ENCODE results near the gene IRS1.
"Not testable (repeated sequence)": the region's sequence is repeated elsewhere in the genome, so short reads cannot be mapped to it uniquely, and the experiment has no call there.

The IRS1 gene, protein sequence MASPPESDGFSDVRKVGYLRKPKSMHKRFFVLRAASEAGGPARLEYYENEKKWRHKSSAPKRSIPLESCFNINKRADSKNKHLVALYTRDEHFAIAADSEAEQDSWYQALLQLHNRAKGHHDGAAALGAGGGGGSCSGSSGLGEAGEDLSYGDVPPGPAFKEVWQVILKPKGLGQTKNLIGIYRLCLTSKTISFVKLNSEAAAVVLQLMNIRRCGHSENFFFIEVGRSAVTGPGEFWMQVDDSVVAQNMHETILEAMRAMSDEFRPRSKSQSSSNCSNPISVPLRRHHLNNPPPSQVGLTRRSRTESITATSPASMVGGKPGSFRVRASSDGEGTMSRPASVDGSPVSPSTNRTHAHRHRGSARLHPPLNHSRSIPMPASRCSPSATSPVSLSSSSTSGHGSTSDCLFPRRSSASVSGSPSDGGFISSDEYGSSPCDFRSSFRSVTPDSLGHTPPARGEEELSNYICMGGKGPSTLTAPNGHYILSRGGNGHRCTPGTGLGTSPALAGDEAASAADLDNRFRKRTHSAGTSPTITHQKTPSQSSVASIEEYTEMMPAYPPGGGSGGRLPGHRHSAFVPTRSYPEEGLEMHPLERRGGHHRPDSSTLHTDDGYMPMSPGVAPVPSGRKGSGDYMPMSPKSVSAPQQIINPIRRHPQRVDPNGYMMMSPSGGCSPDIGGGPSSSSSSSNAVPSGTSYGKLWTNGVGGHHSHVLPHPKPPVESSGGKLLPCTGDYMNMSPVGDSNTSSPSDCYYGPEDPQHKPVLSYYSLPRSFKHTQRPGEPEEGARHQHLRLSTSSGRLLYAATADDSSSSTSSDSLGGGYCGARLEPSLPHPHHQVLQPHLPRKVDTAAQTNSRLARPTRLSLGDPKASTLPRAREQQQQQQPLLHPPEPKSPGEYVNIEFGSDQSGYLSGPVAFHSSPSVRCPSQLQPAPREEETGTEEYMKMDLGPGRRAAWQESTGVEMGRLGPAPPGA (N-terminal part only)

DNA sequence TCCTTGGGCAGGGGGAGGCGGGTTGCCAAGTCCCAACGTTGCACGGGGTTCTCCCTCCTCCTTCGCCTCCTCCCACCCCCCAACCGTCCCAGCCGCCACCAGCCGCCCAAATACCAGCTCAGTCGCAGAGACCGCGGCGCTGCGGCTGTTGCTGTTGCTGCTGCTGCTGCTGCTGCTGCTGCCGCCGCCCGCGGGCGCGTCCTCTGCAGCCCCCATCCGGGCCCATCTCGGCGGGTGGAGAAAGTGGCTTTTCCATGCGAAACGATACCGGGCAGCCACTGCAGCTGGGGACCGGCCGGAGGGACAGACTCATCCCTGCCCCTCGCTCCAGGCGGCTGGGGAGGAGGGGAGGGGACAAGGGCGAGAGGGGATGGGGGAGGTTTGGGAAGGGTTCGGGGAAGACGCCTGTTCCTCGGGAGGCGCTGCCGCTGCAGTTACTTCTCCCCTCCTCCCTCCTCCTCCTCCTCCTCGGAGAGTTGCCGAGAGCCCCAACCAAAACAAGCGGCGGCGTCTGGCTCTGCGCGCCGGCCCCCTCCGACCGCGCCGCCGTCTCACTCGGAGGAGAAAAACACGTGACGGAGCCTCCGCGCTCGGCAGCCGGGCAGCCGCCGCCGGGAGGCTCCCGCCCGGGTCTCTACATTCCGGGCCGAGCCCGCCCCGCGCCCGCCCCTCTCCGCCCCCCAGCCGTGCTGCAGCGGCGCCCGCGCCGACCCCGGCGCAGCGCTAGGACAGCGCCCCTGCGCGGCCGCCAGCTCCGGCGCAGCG, at the start of gene IRS1:
Gene IRS1, minus strand, starts transcription at position 610 of the 765 bp plus-strand sequence. CDS start 1,082 bp downstream, outside the sequence.
- no peak for DNase-seq (ENCODE audit: low read depth)

DNA sequence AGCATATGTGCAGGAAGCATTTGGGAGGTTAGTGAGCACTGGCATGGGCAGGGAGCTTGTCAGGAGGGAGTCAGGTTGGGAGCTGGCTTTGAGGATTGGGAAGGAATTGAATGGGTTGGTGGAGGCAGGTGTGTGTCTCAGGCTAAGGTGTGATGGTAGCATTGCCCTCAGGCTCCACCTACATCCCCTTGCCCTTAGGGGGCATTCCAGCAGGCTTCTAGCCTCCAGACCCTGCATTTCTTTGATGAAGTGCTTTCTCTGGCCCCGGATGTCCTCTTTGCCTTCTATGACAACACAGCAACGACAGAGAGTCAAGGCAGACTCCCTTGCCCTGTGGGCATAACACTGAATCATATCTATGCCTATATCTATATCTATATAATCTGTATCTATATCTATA, 49.7 kb upstream of the IRS1 start:
- TF ChIP-seq CTCF (IDR thresholded peaks at IDR 0.05; ENCODE audit: low read depth, low read length, missing control alignments), result no peak
- no peak for DNase-seq (ENCODE audit: low read depth)
- H3K4me3 ChIP-seq (ENCODE audit: low read depth, low read length), result no peak overlapping the region

More for the DNA sequence above, at the start of gene IRS1:
- peak within 1 kb of the TSS; percentile 80 for H3K4me3 ChIP-seq (ENCODE audit: low read depth, low read length)
- TF ChIP-seq CTCF (IDR thresholded peaks at IDR 0.05; ENCODE audit: low read depth, low read length, missing control alignments), result peak; percentile 44

- no peak overlapping the region for H3K4me3 ChIP-seq (ENCODE audit: low read depth, low read length)
- no peak for TF ChIP-seq CTCF (IDR thresholded peaks at IDR 0.05; ENCODE audit: low read depth, low read length, missing control alignments)
These were observed 47.9 kb upstream of the IRS1 start for GRCh38 chr2:226847511-226847910.

DNA sequence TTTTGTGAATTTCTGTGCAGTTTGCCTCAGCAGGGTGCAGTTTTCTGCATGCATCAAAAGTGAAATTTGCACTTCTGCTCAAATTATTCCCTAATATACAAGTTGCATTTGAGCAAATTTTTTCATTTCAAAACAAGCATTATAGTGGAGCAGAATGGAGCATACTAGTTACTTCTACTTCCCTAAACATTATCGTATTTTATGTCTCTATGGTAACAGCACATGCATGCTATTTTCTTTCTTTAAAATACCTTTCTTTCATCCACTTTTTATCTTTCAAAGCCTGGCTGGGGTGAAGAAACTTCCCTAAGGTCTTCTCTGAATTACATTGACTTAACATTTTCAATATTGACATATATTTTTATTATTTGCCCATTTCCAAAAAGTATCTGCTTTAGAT, 47.5 kb upstream of the IRS1 start:
- no peak for DNase-seq (ENCODE audit: low read depth)
- H3K4me3 ChIP-seq (ENCODE audit: low read depth, low read length), result no peak overlapping the region
- no peak for TF ChIP-seq CTCF (IDR thresholded peaks at IDR 0.05; ENCODE audit: low read depth, low read length, missing control alignments)

More at GRCh38 chr2:226847511-226847910, 47.9 kb upstream of the IRS1 start:
- DNase-seq (ENCODE audit: low read depth), result no peak

DNA sequence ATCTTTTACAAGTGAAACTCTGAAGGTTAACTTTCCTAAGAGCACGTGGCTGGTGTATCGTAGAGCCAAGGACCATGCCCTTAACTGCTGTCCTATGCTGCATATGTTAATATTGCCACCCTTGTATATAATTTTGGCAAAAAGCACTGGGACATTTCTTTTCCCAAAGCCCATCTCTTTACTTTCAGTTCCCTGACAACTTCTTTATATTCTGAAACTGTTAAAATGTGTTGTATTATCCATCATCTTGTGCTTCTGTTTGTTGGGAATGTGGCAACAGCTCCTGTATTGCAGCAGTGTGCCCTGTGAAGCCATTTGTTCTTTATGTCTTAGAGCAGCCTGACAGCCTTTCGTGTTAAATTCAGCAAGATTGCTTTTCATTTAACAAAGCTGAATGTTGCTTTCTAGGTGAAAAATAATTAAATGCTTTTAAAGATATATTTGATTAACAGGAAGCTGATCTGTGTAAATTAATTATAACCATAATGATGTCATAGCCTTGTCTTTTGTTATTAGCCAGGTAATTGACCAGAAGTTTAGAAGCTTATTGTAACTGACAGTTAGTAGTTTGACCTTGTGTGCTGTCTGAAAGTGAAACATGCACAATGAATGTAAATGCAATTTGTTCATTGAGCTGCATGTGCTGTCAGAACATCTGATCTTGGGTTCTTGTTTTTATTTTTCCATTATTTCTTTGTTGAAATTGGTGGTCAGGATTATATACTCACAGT, 45.9 kb upstream of the IRS1 start:
- H3K4me3 ChIP-seq (ENCODE audit: low read depth, low read length), result no peak overlapping the region
- no peak for TF ChIP-seq CTCF (IDR thresholded peaks at IDR 0.05; ENCODE audit: low read depth, low read length, missing control alignments)
- no peak for DNase-seq (ENCODE audit: low read depth)

DNA sequence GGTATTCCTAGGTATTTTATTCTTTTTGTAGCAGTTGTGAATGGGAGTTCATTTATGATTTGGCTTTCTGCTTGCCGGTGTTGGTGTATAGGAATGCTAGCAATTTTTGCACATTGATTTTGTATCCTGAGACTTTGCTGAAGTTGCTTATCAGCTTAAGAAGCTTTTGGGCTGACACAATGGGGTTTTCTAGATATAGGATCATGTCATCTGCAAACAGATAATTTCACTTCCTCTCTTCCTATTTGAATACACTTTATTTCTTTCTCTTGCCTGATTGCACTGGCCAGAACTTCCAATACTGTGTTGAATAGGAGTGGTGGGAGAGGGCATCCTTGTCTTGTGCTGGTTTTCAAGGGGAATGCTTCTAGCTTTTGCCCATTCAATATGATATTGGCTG, 43.4 kb upstream of the IRS1 start:
- not testable (repeated sequence) for DNase-seq (ENCODE audit: low read depth); H3K4me3 ChIP-seq (ENCODE audit: low read depth, low read length)
